Breast epithelium (tissue), 3 donors: ENCODE results near the gene FAM204A.

Experiments used
- CTCF ChIP-seq, 3 donors: fragments of 450-650 bp; IDR thresholded peaks; one replicate each; pipeline ENCODE4 v1.5.1; 2016 to 2017; ENCODE audit warnings: antibody characterized with exemption in 3 of 3, mild to moderate bottlenecking in 3 of 3, moderate library complexity in 3 of 3
- POLR2A ChIP-seq: fragments of 450-650 bp; IDR thresholded peaks from one replicate; pipeline ENCODE4 v1.6.1; 2016; ENCODE audit warnings: antibody characterized with exemption, mild to moderate bottlenecking, moderate library complexity

GRCh38 chr10:118330295-118331076 lies 11.6 kb downstream of the FAM204A start:
- no peak for TF ChIP-seq POLR2A
- TF ChIP-seq CTCF (IDR thresholded peaks at IDR 0.05), result no peak
